DMS53 treated with DMSO at 0.1 percent for 48 hours (cell line): ENCODE data around the gene SQSTM1.

Experiments used
- DNase-seq: peaks from one replicate; lab custom pipeline; 2025; ENCODE audit not compliant: unreplicated experiment; lab: John Stamatoyannopoulos, UW

SQSTM1 gene

GRCh38 chr5:179872055-179872827 is 51.5 kb downstream of the SQSTM1 start:
- DNase-seq: no peak

- DNase-seq: no peak
These were observed 52.3 kb downstream of the SQSTM1 start for GRCh38 chr5:179872828-179873575.

- no peak for DNase-seq
These were observed 52.9 kb downstream of the SQSTM1 start for GRCh38 chr5:179873588-179874110.

- DNase-seq: no peak
These were observed 53.4 kb downstream of the SQSTM1 start for GRCh38 chr5:179874136-179874535.

GRCh38 chr5:179874536-179875292 is 54.0 kb downstream of the SQSTM1 start:
- DNase-seq: no peak

- no peak for DNase-seq
These were observed 55.3 kb downstream of the SQSTM1 start for GRCh38 chr5:179875741-179876609.

- no peak for DNase-seq
These were observed 55.9 kb downstream of the SQSTM1 start for GRCh38 chr5:179876610-179876952.

GRCh38 chr5:179878222-179879002 is 57.7 kb downstream of the SQSTM1 start:
- DNase-seq: no peak

GRCh38 chr5:179879003-179879689 is 58.4 kb downstream of the SQSTM1 start:
- no peak for DNase-seq

- DNase-seq: no peak
These were observed 58.9 kb downstream of the SQSTM1 start for GRCh38 chr5:179879690-179880010.

- DNase-seq: no peak
These were observed 59.5 kb downstream of the SQSTM1 start for GRCh38 chr5:179880066-179880650.

- no peak for DNase-seq
These were observed 60.3 kb downstream of the SQSTM1 start for GRCh38 chr5:179880848-179881590.

- DNase-seq: no peak
These were observed 61.6 kb downstream of the SQSTM1 start for GRCh38 chr5:179882338-179882737.

GRCh38 chr5:179883163-179883562 is 62.5 kb downstream of the SQSTM1 start:
- no peak for DNase-seq

- DNase-seq: no peak
These were observed 64.9 kb downstream of the SQSTM1 start for GRCh38 chr5:179885491-179886090.

- no peak for DNase-seq
These were observed 65.6 kb downstream of the SQSTM1 start for GRCh38 chr5:179886190-179886911.

GRCh38 chr5:179887095-179887494 is 66.4 kb downstream of the SQSTM1 start:
- DNase-seq: no peak
